ENCODE measurements around the gene VOPP1.

The VOPP1 gene

DNA sequence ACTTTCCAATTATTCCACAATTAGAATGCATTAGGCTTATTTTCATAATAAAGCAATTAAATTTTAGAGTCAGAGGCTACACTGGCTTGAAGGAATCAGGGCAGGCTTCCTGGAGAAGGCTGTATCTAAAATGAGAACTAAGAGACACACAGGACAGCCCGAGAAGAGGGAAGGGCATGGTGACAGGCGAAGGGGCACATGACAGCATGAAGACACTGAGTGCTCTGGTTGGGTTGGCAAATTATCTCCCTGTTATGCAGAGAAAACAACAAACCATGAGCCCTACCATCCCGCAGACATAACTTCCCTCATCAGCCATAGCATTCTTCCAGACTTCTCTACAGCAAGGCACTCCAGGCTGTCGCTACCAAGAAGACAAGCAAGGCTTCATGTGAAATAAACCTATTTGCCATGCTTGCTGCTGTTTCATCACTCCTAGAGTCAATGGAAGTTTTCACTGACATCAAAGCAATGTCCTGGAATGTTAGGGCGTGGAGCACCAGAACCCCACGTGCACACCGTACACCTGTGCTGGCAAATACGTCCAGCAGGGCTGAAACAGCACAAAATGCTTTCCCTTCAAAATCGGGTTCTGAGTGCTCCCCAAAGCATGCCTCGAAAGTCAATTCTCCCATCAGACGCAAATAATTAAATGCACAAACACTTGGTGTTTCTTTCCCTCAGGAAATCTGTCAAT, 21.3 kb downstream of the VOPP1 start:
- Histone ChIP-seq H3K36me3 (ENCODE audit: control insufficient read depth, low read length) (peaks cover 30% of the 10 kb centered on the region), H3K4me1 (ENCODE audit: control insufficient read depth, low read length) (peaks cover 69% of the 10 kb centered on the region), H3K4me3 (ENCODE audit: low read length) (no peak overlapping the region), H4K20me1 (ENCODE audit: control insufficient read depth, insufficient read depth, low read depth, low read length) (peaks cover 10% of the 10 kb centered on the region; the same call in 1 of the 2 replicates), H3K27ac (ENCODE audit: low read depth, low read length) (no peak overlapping the region), H3F3A (ENCODE audit: control insufficient read depth, insufficient read depth) (no peaks in the 10 kb centered on the region), H3K27me3 (ENCODE audit: control insufficient read depth, low read length) (no peaks in the 10 kb centered on the region), H3K9me3 (ENCODE audit: control insufficient read depth, insufficient read depth, low read length) (no peaks in the 10 kb centered on the region), H3K79me2 (ENCODE audit: control insufficient read depth, low read length) (peaks cover 100% of the 10 kb centered on the region), H3K9me2 (replicated peaks; ENCODE audit: control insufficient read depth, low read length) (no peaks in the 10 kb centered on the region), H3K4me2 (ENCODE audit: low read length) (no peak overlapping the region)
- TF ChIP-seq, protein P1, sequence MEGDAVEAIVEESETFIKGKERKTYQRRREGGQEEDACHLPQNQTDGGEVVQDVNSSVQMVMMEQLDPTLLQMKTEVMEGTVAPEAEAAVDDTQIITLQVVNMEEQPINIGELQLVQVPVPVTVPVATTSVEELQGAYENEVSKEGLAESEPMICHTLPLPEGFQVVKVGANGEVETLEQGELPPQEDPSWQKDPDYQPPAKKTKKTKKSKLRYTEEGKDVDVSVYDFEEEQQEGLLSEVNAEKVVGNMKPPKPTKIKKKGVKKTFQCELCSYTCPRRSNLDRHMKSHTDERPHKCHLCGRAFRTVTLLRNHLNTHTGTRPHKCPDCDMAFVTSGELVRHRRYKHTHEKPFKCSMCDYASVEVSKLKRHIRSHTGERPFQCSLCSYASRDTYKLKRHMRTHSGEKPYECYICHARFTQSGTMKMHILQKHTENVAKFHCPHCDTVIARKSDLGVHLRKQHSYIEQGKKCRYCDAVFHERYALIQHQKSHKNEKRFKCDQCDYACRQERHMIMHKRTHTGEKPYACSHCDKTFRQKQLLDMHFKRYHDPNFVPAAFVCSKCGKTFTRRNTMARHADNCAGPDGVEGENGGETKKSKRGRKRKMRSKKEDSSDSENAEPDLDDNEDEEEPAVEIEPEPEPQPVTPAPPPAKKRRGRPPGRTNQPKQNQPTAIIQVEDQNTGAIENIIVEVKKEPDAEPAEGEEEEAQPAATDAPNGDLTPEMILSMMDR (IDR thresholded peaks at IDR 0.05; ENCODE audit: low read depth, low read length, poor library complexity, severe bottlenecking), result no peak
- TF ChIP-seq EZH2phosphoT487 (IDR thresholded peaks at IDR 0.05; ENCODE audit: borderline replicate concordance, low read length), result no peak

DNA sequence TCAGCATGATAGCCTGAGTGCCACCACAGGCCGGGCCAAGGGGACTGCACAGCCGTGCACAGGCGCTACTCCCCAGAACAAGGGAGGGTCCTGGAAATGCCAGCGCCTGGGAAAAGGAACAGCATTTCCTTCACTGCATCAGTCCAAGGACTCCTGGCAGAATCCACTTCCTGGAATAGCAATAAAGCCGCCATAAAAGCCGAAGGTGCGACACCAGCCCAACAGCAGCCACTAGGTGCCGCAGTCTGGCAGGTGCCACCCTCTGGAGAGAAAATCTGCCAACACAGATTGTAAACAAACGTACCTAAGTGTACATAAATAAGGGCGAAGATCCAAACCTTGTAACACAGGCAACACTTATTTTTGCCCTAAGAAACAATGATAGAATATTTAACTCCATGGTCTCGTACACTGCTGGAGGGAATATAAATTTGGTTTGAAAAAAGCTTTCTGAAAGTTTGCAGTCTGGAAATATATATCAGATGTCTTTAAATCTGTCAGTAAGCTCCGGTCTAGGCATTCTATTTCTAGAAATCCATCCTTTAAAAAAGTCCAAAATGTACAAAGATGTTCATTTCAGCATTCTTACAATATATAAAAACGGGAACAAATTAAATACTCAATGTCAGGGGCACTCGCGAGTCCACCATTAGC, 22.2 kb downstream of the VOPP1 start:
- peak overlapping the region; percentile 69 for H3K4me2 ChIP-seq (ENCODE audit: low read length)

DNA sequence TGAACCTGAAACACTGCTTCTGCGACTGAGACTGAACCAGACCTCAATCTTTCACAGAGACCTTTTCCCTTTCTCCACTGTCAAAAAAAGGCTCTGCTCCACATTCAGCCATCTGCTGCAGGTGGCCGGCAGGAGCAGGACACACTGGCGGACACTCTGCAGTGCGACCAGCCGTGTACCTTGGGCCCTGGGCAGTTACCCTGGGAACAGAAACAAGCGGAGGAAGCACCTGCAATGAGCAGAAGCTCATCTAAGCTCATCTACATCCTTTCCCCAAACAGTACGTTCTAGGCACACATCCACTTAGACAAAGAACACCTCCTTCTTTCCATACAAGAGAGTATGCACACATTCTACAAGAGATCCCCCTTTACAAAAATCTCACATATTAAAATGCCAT, 22.8 kb downstream of the VOPP1 start:
- no peak for TF ChIP-seq EZH2phosphoT487 (IDR thresholded peaks at IDR 0.05; ENCODE audit: borderline replicate concordance, low read length)
- TF ChIP-seq, protein P1 (IDR thresholded peaks at IDR 0.05; ENCODE audit: low read depth, low read length, poor library complexity, severe bottlenecking), result no peak
- no peaks in the 10 kb centered on the region for H3K9me2 ChIP-seq (replicated peaks; ENCODE audit: control insufficient read depth, low read length)
- H3K9me3 ChIP-seq (ENCODE audit: control insufficient read depth, insufficient read depth, low read length), result no peaks in the 10 kb centered on the region
- no peaks in the 10 kb centered on the region for H3F3A ChIP-seq (ENCODE audit: control insufficient read depth, insufficient read depth)
- H3K4me1 ChIP-seq (ENCODE audit: control insufficient read depth, low read length), result peaks cover 58% of the 10 kb centered on the region
- H3K36me3 ChIP-seq (ENCODE audit: control insufficient read depth, low read length), result peaks cover 16% of the 10 kb centered on the region
- H3K4me3 ChIP-seq (ENCODE audit: low read length), result peak overlapping the region; percentile 49
- peaks cover 99% of the 10 kb centered on the region for H3K79me2 ChIP-seq (ENCODE audit: control insufficient read depth, low read length)
- H3K27ac ChIP-seq (ENCODE audit: low read depth, low read length), result peak overlapping the region; percentile 28
- H3K4me2 ChIP-seq (ENCODE audit: low read length), result peak overlapping the region; percentile 69
- H4K20me1 ChIP-seq (ENCODE audit: control insufficient read depth, insufficient read depth, low read depth, low read length), result peaks cover 10% of the 10 kb centered on the region; the same call in 1 of the 2 replicates
- H3K27me3 ChIP-seq (ENCODE audit: control insufficient read depth, low read length), result no peaks in the 10 kb centered on the region

More for the DNA sequence above, 22.2 kb downstream of the VOPP1 start:
- peaks cover 22% of the 10 kb centered on the region for H3K36me3 ChIP-seq (ENCODE audit: control insufficient read depth, low read length)
- TF ChIP-seq, protein P1 (IDR thresholded peaks at IDR 0.05; ENCODE audit: low read depth, low read length, poor library complexity, severe bottlenecking), result peak; percentile 100
- TF ChIP-seq EZH2phosphoT487 (IDR thresholded peaks at IDR 0.05; ENCODE audit: borderline replicate concordance, low read length), result no peak
- H3K4me3 ChIP-seq (ENCODE audit: low read length), result peak overlapping the region; percentile 49
- H3K9me2 ChIP-seq (replicated peaks; ENCODE audit: control insufficient read depth, low read length), result no peaks in the 10 kb centered on the region
- H3K27ac ChIP-seq (ENCODE audit: low read depth, low read length), result peak overlapping the region; percentile 28
- peaks cover 10% of the 10 kb centered on the region; the same call in 1 of the 2 replicates for H4K20me1 ChIP-seq (ENCODE audit: control insufficient read depth, insufficient read depth, low read depth, low read length)
- H3K79me2 ChIP-seq (ENCODE audit: control insufficient read depth, low read length), result peaks cover 100% of the 10 kb centered on the region
- H3K4me1 ChIP-seq (ENCODE audit: control insufficient read depth, low read length), result peaks cover 61% of the 10 kb centered on the region
- H3F3A ChIP-seq (ENCODE audit: control insufficient read depth, insufficient read depth), result no peaks in the 10 kb centered on the region
- no peaks in the 10 kb centered on the region for H3K9me3 ChIP-seq (ENCODE audit: control insufficient read depth, insufficient read depth, low read length)
- no peaks in the 10 kb centered on the region for H3K27me3 ChIP-seq (ENCODE audit: control insufficient read depth, low read length)

Measured in DOHH2 (cell line).